ENCODE measurements around the gene CCL28. TPM values are rescaled to one million over a fixed set of nuclear protein-coding genes. Genes with fewer than 3 reads are reported as not detected.

The CCL28 gene
- total RNA-seq, 1 donor, result 15.6 TPM

DNA sequence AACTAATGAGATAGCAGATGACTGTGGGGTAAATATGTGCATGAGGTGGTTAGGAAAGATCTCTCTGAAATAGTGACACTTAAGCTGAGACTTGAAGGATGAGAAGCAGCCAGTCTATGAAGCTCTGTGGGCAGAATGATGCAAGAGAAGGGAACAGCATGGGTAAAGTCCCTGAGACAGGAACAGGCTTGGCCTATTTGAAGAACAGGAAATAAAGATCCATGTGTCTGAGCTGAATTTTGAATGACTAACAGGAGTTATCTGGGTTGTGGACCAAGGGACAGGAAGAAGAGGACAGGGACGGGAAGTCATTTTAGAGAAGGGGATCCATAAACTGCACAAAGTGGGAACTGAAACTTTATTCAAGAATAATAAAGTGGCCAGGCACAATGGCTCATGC lies 73.3 kb downstream of the CCL28 start:
- DNase-seq (ENCODE audit: insufficient read length, low spot score, missing footprints), result no peak
- TF ChIP-seq, protein P1, sequence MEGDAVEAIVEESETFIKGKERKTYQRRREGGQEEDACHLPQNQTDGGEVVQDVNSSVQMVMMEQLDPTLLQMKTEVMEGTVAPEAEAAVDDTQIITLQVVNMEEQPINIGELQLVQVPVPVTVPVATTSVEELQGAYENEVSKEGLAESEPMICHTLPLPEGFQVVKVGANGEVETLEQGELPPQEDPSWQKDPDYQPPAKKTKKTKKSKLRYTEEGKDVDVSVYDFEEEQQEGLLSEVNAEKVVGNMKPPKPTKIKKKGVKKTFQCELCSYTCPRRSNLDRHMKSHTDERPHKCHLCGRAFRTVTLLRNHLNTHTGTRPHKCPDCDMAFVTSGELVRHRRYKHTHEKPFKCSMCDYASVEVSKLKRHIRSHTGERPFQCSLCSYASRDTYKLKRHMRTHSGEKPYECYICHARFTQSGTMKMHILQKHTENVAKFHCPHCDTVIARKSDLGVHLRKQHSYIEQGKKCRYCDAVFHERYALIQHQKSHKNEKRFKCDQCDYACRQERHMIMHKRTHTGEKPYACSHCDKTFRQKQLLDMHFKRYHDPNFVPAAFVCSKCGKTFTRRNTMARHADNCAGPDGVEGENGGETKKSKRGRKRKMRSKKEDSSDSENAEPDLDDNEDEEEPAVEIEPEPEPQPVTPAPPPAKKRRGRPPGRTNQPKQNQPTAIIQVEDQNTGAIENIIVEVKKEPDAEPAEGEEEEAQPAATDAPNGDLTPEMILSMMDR (IDR thresholded peaks at IDR 0.05; ENCODE audit: extremely low read depth, low read depth, low read length), result no peak

DNA sequence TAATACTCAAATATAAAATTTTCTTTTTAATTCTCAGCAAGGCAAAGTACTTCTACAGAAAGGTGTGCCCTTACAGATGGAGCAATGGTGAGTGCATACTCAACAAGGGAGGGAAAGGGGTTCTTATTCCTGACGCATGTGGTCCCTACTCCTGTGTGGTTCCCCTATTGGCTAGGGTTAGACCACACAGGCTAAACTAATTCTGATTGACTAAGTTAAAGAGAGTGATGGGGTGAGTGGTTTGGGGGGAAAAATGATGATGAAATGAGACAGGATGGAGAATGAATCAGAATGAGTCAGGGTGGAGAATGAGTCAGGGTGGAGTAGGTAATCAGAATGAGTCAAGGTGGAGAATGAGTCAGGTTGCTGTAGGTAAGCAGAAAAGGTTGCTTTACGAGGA lies 76.0 kb downstream of the CCL28 start:
- H2AFZ ChIP-seq (ENCODE audit: low read length), result no peak overlapping the region
- H3K27me3 ChIP-seq (ENCODE audit: insufficient read depth, low read length), result no peaks in the 10 kb centered on the region
- no peaks in the 10 kb centered on the region for H3K4me1 ChIP-seq (ENCODE audit: insufficient read depth, low read length)
- H4K20me1 ChIP-seq (ENCODE audit: insufficient read depth, low read length), result no peaks in the 10 kb centered on the region
- H3K9me3 ChIP-seq (ENCODE audit: low read depth, low read length), result no peaks in the 10 kb centered on the region
- H3K4me2 ChIP-seq (ENCODE audit: insufficient read depth, low read length), result no peak overlapping the region
- no peak overlapping the region for H3K27ac ChIP-seq (ENCODE audit: low read depth, low read length)
- H3K36me3 ChIP-seq (ENCODE audit: insufficient read depth, low read length), result no peaks in the 10 kb centered on the region
- TF ChIP-seq, protein P1 (IDR thresholded peaks at IDR 0.05; ENCODE audit: extremely low read depth, low read depth, low read length), result no peak
- no peak overlapping the region for H3K4me3 ChIP-seq (ENCODE audit: insufficient read depth, low read length)
- DNase-seq (ENCODE audit: insufficient read length, low spot score, missing footprints), result no peak
- H3K79me2 ChIP-seq (ENCODE audit: insufficient read depth, low read length), result no peaks in the 10 kb centered on the region

More for the DNA sequence above, 73.3 kb downstream of the CCL28 start:
- Histone ChIP-seq H3K4me3 (ENCODE audit: insufficient read depth, low read length) (no peak overlapping the region), H3K4me2 (ENCODE audit: insufficient read depth, low read length) (no peak overlapping the region), H3K27me3 (ENCODE audit: insufficient read depth, low read length) (no peaks in the 10 kb centered on the region), H3K9me3 (ENCODE audit: low read depth, low read length) (no peaks in the 10 kb centered on the region), H4K20me1 (ENCODE audit: insufficient read depth, low read length) (no peaks in the 10 kb centered on the region), H2AFZ (ENCODE audit: low read length) (no peak overlapping the region), H3K36me3 (ENCODE audit: insufficient read depth, low read length) (no peaks in the 10 kb centered on the region), H3K4me1 (ENCODE audit: insufficient read depth, low read length) (no peaks in the 10 kb centered on the region), H3K27ac (ENCODE audit: low read depth, low read length) (no peak overlapping the region), H3K79me2 (ENCODE audit: insufficient read depth, low read length) (no peaks in the 10 kb centered on the region)

DNA sequence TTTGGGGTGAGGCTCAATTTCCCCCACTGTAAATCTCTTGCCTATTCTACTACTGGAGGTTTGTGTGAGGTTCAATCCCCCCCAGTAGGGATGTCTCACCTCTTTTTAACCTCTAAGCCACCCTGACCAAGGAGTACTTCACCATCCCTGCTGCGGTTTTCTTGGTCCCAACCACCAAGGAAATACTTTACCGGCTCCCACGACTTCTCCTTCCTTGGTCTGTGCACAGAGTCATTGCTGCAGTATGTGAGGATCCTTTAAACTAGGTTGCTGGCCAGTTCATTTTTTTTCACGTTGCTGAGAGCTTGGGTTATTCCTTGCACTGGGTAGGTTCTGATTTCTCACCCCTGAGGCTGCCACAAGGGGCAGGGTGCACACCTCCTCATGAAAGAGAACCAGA lies 76.5 kb downstream of the CCL28 start:
- H3K9me3 ChIP-seq (ENCODE audit: low read depth, low read length), result no peaks in the 10 kb centered on the region
- no peaks in the 10 kb centered on the region for H3K4me1 ChIP-seq (ENCODE audit: insufficient read depth, low read length)
- H3K79me2 ChIP-seq (ENCODE audit: insufficient read depth, low read length), result no peaks in the 10 kb centered on the region
- no peak overlapping the region for H3K4me3 ChIP-seq (ENCODE audit: insufficient read depth, low read length)
- no peaks in the 10 kb centered on the region for H4K20me1 ChIP-seq (ENCODE audit: insufficient read depth, low read length)
- H3K27me3 ChIP-seq (ENCODE audit: insufficient read depth, low read length), result no peaks in the 10 kb centered on the region
- no peak overlapping the region for H3K4me2 ChIP-seq (ENCODE audit: insufficient read depth, low read length)
- H2AFZ ChIP-seq (ENCODE audit: low read length), result no peak overlapping the region
- TF ChIP-seq, protein P1 (IDR thresholded peaks at IDR 0.05; ENCODE audit: extremely low read depth, low read depth, low read length), result no peak
- H3K36me3 ChIP-seq (ENCODE audit: insufficient read depth, low read length), result no peaks in the 10 kb centered on the region
- H3K27ac ChIP-seq (ENCODE audit: low read depth, low read length), result no peak overlapping the region
- DNase-seq (ENCODE audit: insufficient read length, low spot score, missing footprints), result no peak

DNA sequence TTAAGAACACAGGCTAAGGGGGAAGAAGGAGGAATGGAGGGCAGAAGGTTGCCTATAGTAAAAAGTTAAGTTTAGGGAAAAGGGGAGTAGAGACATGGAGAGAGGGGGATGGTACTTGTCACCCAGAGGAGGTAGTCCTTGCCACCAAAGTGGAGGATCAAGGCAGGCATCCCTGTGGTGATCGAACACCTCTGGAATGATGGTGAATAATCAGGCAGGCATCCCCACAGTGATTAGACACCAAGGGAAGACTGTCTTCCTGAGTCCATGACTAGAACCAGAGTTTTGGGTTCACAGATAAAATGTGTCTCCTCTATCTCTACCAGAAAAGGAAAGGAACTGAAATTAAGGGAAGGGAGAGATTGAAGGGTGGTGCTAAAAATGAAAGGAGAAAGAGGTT lies 79.8 kb downstream of the CCL28 start:
- TF ChIP-seq, protein P1 (IDR thresholded peaks at IDR 0.05; ENCODE audit: extremely low read depth, low read depth, low read length), result no peak
- no peak for DNase-seq (ENCODE audit: insufficient read length, low spot score, missing footprints)
- no peaks in the 10 kb centered on the region for H3K9me3 ChIP-seq (ENCODE audit: low read depth, low read length)

More for the DNA sequence above, 79.8 kb downstream of the CCL28 start:
- Histone ChIP-seq H3K79me2 (ENCODE audit: insufficient read depth, low read length) (no peaks in the 10 kb centered on the region), H2AFZ (ENCODE audit: low read length) (no peak overlapping the region), H3K4me3 (ENCODE audit: insufficient read depth, low read length) (no peak overlapping the region), H4K20me1 (ENCODE audit: insufficient read depth, low read length) (no peaks in the 10 kb centered on the region), H3K4me1 (ENCODE audit: insufficient read depth, low read length) (no peaks in the 10 kb centered on the region), H3K36me3 (ENCODE audit: insufficient read depth, low read length) (no peaks in the 10 kb centered on the region), H3K4me2 (ENCODE audit: insufficient read depth, low read length) (no peak overlapping the region), H3K27me3 (ENCODE audit: insufficient read depth, low read length) (no peaks in the 10 kb centered on the region), H3K27ac (ENCODE audit: low read depth, low read length) (no peak overlapping the region)

Other genes with a start within 250 kb of the CCL28 start
- 0.88 and 1.1 TPM in 2 replicates for gene NIM1K, start 220.2 kb downstream of the CCL28 start, total RNA-seq
- 222 and 277 TPM in 2 replicates for gene HMGCS1, start 99.0 kb downstream of the CCL28 start, total RNA-seq
- 17.4 and 18.6 TPM in 2 replicates for gene TMEM267, start 71.5 kb upstream of the CCL28 start, total RNA-seq
- gene C5orf34, start 102.8 kb upstream of the CCL28 start, total RNA-seq, result 1.8 and 3.8 TPM in 2 replicates
- 122 and 127 TPM in 2 replicates for gene PAIP1, start 144.7 kb upstream of the CCL28 start, total RNA-seq
- gene NNT, start 190.8 kb upstream of the CCL28 start, total RNA-seq, result 94.8 and 101 TPM in 2 replicates